Stomach (tissue), 4 donors: ENCODE results near the gene MMP14.

Experiments
- CTCF ChIP-seq, 7 experiments: fragments of 450-650 bp in 4 of 7; fragments of 200-600 bp in 3 of 7; sonication (generic) in 3 of 7; IDR thresholded peaks; one replicate each; pipeline ENCODE4 v1.5.1; 2016 to 2019; ENCODE audit warnings: antibody characterized with exemption in 7 of 7, control low read depth in 2 of 7, mild to moderate bottlenecking in 1 of 7
- EP300 ChIP-seq: sonication (generic); formaldehyde crosslinking; IDR thresholded peaks from one replicate; pipeline ENCODE4 v1.6.1; 2017; ENCODE audit warnings: antibody characterized with exemption
- POLR2A ChIP-seq, 4 donors: fragments of 450-650 bp; IDR thresholded peaks; one replicate each; pipeline ENCODE4 v1.6.1; 2016; ENCODE audit warnings: antibody characterized with exemption in 4 of 4, control low read depth in 2 of 4, mild to moderate bottlenecking in 1 of 4, moderate library complexity in 1 of 4
- POLR2AphosphoS5 ChIP-seq, 3 donors: sonication (generic); formaldehyde crosslinking; IDR thresholded peaks; one replicate each; pipeline ENCODE4 v1.6.1; 2016; ENCODE audit warnings: antibody characterized with exemption in 3 of 3

GRCh38 chr14:22846811-22847307, 10.5 kb downstream of the MMP14 start:
- TF ChIP-seq CTCF (IDR thresholded peaks at IDR 0.05) (no peak), EP300 (no peak), POLR2A (IDR thresholded peaks at IDR 0.05) (no peak), POLR2AphosphoS5 (IDR thresholded peaks at IDR 0.05) (no peak)
